ENCODE results near the gene C19orf25.

- TF ChIP-seq GATA2 (IDR thresholded peaks at IDR 0.05; ENCODE audit: low read depth, low read length) (no peak), GATA3 (IDR thresholded peaks at IDR 0.05; ENCODE audit: low read depth, low read length) (no peak)
Observed at GRCh38 chr19:1446713-1447481, 32.1 kb downstream of the C19orf25 start.
